SIG-M5 treated with dmso at 0.1 percent for 504 hours (cell line): ENCODE data around the gene GREB1.

Source experiments
- DNase-seq: peaks from one replicate; lab custom pipeline; 2025; ENCODE audit not compliant: unreplicated experiment; lab: John Stamatoyannopoulos, UW

Gene GREB1

DNA sequence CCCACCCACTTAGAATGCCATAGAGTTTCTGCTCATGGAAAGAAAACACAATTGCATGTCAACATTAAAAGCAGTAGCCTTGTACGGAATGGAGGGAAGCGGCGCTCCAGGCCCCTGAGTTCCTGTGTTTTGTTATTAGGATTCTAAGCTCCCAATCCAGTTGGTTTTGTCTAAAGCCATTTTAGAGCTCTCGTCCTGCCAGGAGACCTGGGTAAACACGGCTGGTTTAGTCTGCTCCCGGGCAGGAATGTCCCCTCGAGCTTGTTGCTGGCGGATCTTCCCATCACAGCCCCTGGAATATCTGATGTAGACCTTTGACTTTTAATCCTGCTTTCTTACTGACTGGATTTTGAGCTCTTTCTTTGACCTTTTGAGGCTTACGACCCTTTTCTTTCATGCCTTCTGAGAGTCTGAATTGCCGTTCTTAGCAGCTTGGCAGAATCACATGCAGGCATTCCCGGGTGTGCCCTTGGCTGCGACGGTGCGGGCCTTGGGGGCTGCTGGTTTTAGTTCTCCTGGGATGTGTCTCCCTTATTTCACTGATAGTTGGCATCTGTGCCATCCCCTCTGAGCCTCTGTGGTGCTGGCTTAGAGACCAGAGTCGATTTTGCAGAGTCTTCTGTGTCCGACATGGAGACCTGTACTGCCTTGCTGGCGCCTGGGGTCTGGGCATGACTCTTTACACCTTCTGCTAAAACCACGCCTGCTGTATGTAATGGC, 25.4 kb downstream of the GREB1 start:
- DNase-seq, result no peak

DNA sequence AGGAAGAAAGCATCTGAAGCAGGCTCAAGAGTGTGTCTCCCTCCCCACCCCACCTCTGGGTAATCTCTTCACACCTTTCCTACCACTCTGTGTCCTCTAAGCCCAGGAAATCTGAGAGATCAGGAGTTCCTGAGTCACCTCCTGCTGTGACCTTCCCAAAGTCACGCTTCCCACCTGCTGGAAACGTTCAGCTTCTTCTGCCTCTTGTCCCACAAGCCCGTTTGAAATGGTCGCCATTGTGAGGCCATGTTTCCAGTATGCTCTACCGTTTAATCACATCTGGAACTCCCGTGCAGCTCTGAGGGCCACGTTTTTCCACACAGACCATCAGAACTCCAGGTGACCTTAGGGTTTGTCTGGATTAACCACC, 25.9 kb downstream of the GREB1 start:
- DNase-seq, result no peak

DNA sequence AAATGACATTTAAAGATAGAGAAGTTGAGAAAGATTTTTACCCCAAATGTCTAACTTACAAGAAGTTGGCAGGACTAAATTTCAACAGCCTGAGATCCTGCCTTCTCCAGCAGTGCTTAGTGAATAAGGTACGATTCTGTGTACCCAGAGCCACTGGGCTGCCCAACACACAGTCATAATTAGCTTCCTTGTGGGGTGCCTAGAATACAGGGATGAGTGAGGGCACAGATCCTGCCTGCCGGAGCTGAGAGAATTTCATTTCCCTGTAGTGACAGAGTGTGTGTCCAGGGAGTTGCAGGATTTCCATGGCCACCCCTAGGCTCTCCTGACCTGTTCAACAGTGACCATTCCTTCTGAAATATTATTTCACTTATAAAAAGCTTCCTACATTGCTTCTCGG, 27.0 kb downstream of the GREB1 start:
- no peak for DNase-seq

DNA sequence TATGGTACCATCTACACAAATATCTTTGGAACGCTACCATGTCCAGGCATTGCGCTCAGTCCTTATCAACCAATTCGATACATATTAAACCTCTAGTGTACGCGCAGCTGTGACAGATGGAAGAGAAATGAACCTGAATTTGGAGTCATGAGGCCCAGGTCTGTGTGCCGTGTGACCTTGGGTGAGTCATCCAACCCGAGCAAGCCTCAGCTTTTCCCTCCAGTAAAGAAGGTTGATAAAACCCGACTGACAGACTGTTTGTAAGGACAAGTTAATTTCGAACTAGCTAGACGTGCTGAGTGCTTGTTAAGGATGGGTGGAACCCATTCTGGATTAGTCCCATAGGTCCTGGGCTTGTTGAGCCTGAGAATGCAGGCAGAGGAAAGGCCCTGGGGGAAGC, 28.2 kb downstream of the GREB1 start:
- DNase-seq, result no peak

DNA sequence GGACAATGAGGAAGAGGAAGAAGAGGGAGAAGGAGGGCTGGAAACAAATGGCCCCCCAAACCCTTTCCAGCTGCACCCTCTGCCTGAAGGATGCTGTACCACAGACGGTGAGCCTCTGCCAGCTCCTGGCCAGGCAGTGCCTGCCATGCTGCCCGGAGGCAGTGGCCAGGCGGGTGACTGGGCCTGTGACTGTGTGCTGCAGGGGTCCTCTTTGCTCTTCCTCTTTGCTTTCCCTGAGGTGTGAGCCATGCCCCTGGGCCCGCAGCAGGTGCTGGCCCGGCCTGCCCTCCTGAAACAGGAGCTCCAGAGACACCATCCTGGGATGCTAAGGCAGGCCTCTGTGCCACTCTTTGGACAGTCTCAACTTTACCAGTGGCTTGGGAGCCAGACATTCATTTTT, 28.6 kb downstream of the GREB1 start:
- no peak for DNase-seq

DNA sequence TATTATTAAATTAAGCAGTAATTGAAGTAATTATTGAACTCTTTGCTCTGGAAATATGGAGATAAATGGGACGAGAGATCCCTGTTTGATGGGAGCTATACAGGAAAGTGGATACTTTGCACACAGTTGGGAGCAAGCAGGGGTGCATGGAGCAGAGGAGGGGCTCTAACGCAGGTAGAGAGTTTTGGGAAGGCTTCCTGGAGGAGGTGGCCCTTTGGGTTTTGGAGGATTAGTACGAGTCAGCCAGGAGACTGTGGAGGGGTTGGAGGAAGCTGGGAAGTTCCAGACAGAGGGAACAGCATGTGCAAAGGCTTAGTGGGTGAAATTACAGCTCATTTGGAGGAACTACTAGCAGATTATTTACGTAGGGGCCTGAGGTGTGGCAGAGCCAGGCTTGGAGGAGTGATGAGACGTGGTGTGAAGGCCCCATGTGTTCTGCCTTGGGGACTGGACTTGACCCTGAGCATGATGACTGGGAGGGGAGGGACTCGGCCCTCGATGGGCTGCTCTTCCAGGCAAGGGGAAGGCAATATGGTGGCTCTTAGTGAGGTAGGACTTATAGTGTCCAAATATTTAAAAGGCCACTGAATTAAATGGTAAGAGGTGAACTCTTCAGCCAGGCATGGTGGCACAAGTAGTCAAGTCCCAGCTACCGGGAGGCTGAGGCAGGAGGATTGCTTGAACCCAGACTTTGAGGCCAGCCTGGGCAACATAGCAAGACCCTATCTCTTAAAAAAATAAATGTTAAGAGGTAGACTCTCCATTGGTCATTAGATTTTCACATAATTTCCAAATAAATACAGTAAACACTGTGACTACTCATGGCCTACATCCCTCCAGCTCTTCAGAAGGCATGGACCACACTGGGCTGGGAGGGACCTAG, 30.2 kb downstream of the GREB1 start:
- DNase-seq, result no peak

DNA sequence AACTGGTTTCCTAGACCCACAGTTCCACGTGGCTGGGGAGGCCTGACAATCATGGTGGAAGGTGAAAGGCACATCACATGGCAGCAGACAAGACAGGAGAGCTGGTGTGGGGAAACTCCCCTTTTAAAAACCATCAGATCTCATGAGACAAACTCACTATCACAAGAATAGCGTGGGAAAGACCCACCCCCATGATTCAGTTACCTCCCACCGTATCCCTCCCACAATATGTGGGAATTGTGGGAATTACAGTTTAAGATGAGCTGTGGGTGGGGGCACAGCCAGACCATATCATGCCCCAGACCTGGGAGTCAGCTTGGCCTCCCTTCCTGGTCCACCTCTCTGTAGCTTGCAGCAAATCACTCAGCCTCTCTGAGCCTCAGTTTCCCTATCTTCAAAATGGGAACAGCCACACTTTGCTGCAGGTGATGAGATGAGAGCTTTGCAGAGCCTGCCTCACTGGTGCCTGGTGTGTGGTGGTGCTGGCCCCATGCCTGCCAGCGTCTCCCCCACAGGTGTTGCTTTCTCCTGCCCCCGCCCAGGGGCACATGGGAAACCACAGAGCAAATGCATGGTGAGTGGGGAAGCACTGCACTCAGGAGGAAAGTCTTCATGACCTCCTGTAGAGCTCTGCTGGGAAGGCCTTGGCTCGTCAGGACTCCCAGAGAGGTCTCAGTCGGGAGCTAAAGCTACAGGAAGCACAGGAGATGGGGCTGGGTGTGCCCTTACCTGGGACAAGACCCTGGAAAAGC, 31.1 kb downstream of the GREB1 start:
- DNase-seq, result no peak

DNA sequence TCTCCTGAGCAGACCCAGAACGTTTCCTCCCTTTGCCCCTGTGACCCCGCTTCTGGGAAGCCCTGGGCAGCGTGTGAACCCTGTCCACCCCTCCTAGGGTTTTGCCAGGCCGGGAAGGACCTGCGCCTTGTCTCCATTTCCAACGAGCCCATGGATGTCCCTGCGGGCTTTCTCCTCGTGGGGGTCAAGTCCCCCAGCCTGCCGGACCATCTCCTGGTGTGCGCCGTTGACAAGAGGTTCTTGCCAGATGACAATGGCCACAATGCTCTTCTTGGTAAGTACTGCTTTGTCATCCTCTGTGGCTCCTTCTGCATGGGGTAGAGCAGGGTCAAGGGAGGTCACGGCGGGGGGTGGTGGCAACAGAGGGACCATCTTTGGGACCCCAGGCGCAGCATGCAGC, 32.5 kb downstream of the GREB1 start:
- DNase-seq, result no peak

DNA sequence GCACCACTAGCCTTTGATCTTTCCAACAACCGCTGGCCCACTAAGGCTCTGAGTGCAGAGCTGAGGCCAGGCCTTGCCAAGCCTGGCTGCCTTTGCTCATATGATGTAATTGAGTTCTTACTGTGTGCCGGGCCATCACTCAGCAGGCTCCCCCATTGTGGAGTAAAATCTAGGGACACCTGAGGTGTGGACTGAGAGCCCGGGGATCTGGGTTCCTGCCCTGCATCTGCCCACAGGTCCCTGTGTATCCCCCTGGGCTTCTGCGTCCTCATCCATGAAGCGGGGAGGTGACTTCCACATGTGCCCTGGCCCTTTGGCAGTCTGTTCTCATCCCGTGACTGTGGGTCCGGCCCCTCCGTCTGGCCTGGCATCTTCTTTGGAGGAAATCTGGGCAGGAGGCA, 33.8 kb downstream of the GREB1 start:
- no peak for DNase-seq

DNA sequence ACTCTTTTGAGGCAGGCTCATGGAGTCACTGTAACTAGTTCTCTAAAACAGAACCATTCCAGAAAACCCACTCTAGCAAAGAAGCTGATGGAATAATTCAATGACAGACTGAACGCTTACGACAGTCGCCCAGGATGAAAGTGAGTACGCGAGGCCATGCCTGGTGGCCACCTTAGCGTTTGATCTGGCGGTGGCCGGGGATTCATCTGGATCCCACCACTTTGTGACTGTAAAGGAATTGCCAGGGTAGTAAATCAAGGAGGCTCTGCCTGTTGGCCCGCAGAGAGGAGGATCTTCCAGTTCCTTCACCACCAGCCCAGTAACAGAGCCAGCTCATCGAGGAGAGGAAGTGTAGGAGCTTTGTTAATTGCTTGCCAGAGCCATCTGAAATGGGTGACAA, 34.6 kb downstream of the GREB1 start:
- no peak for DNase-seq

DNA sequence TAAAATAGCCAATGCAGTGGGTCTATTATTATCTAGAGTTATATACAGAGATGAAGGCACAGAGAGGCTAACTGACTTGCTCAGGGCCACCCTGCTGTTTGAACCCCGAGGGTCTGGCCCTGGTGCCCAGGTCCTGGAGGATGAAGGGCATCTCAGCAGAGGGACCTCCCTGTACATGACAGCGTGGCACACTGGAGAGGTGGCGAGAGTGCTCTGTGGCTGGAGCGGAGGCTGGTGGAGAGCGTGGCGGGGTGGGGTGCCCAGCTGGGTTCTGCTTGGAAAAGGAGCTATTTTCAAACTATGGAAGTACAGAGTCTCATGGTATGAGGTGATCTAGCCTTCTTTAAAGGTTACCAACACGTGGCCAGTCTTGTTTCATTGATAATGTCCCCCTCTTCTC, 35.8 kb downstream of the GREB1 start:
- DNase-seq, result no peak

DNA sequence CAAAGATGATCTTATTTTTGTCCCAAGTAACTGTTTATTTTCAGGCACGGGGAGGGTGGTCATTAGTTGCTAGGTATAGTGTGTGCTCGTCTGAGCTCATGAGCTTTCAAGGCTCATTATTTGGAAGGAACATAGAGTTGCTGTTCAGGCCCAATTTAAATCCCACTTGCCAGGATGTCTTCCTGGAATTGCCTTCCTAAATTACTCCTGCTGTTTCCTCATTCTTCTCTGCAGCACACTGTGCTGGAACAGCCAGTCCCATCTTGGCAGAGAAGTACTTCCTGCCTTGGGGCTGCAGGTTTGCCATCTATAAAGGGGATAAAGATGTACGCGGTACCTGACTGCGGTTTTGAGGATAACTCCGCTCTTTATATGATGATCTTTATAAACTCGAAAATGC, 37.3 kb downstream of the GREB1 start:
- DNase-seq, result no peak

DNA sequence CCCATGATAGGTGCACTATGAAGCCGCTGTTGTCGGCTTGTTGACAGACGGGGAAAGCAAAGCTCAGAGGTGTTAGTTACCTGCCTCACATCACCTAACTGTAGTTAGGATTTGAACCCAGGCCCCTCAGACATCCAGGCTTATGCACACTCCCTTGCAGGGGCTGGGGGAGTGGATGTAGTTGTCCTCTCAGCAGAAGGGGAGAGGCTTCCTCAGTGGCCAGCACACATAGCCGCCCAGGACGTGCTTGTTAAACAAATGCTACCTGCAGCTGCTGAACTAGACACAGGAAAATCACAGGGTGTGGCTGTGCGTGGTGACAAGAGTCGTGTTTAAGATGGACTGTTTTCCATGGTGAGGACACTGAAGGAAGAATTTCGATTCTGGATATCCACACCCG, 39.2 kb downstream of the GREB1 start:
- DNase-seq, result no peak

DNA sequence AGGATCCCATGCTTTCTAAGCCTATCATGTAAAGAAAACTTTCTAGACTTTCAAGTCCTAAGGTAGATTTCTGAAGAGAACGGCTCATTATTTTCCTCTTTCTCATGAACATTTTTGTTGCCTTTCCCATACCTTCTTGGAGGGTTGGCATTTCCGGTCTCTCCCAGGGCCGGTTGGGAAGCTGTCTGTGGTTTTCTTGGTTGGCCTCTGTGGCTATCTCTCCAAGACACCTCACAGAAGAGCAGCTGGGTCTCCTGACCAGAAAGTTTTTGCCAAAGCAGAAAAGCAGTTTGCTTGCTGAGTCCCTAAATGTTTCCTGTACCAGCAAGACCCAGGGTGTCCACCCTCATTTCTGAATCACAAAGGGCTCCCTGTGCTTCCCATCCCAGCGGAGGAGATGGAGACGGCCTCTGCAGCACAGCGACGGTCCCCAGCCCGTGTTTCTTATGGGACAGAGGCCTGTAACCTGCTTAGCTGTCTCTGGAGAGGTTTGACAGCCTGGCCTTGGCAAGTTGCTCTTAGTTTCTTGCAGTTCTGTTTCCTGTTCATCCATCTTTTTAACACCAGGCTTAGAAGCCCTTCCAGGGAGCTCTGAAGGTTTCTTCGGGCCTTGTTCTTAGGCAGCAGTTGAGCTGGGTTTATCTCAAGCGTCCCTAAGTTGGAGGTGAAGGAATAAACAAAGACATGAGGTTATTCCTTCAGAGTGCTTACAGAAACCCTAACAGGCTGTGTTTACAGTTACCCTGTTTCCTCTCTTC, 39.8 kb downstream of the GREB1 start:
- DNase-seq, result no peak

DNA sequence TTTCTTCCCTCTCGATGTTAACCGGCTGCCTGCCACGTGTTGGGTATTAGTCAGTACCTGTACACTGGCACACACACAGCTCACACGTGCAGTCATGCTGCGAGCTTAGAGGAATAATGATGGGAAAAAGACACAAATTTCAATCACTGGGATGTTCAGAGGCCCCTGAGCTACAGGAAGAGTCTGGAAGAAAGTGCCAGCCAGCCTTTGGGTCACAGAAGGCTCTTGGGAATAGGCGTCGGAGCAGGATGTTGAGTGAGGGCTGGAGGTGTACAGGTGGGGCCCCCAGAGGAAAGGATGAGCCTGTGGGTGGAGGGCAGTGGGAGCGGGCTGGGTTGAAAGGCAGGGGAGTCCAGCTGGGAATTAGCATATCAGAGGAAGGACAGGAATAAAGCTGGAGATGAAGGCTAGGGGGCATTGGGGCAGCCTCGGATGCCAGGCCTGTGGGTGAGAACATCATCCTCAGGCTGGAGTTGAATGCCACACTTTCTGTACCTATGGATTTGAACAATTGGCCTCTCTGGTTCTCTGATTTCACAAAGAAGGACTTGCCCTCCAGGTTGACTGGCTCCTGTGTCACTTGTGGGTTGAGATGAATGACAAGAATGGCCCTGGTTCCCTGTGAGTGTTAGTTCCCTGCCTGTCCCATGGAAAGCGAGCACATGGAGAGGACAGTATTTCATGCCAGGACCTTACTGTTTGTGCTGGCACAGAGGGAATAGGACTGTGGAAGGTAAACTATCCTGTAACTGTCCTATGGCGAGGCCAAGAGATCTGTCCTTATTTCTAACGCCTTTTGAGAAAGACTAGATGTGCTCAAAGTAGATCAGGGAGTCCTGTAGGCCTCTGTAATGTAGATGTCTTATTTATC, 40.6 kb downstream of the GREB1 start:
- DNase-seq, result no peak

DNA sequence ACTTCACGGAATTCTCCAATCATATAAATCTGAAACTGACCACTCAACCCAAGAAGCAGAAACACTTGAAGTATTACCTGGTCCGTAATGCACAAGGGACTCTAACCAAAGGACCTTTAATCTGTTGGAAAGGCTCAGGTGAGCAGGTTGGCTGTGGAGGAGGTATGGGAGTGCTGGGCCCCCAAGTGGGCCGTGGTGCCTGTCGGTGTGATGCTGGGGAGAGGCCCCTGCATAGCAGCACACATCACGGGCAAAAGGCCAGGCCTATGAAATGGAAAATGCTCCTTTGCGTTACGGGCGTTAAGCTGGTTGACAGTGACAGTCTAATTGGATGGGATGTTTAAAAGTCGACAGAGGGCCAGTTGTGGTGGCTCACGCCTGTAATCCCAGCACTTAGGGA, 42.6 kb downstream of the GREB1 start:
- no peak for DNase-seq

DNA sequence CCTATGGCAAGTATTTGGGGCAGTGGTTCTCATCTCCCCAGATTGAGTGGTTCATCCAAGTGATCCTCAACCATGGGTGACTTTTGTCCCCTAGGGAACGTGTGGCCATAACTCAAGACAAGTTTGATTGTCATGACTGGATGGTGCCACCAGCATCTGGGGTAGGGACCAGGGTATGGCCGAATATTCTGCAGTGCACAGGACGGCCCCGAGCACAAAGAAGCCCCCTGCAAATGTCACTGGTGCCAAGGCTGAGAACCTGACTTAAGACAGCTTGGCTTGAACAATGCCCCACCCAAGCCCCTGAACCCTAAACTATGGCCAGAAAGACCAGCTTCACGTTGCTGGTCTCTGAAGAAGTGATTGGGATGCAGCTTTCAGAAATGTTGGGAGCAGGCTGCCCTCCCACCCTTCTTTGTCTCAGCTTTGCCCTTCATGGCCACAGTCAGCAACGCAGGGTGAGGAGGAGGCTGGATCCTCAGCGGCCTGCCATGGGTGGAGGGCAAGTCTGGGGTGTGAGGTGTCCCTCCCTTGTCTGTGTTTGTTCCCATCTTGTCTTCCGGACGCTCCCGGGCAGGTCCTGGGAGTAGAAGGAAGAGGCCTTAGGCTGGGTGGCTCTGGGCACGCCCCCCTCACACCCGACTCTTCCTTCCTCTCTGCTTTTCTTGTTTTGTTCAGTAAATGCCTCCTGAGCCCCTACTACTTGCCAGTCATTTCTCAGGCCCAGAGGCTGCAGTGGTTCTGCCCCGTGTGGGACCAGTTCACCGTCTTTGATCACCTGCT, 43.4 kb downstream of the GREB1 start:
- no peak for DNase-seq

DNA sequence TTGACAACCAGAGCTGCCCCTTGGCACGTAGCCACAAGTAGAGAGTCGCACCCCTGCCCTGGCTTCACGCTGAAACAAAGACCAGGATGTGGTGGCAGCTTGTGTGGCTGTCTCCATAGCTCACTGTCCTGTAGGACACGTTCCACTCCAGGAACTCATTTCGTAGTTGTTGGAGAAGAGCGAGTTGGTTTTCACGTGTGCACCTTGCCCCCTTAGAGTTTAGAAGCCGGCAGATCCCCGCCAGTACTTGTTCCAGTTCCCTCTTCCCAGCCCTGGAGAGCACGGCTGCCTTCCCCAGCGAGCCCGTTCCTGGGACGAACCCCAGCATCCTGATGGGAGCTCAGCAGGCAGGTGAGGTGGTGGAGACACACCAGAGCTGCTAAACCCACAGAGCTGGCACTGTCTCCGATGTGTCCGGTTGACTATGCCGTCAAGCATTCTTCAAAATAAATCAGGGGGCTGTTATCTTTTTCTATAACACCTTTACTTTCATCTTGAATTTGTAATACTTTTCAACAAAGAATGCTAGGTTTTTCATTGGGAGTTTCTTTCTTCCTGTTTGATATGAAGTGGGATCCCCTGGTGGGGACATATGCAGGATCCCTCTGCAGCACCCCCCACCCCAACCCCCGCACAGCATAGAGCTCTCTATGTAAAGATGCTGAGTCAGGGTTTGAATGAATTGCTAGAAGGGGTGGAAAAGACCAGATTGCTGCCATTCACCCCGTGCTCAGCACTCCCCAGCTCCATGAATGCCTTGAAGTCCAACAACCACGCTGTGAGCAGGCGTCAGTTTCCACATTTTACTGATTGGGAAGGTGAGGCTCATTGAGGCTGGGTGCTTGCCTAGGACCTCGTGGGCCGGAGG, 44.5 kb downstream of the GREB1 start:
- no peak for DNase-seq
